ENCODE data around the gene ATP6V0C. TPM values are rescaled to one million over a fixed set of nuclear protein-coding genes. Genes with fewer than 3 reads are reported as not detected.

The ATP6V0C gene
- total RNA-seq, 1 donor from 2014 or later = 117 TPM

GRCh38 chr16:2499454-2499853, 14.3 kb upstream of the ATP6V0C start:
- no peak for DNase-seq (ENCODE audit: low spot score)
- intact Hi-C loops (cut with micrococcal nuclease) = no loop called here
- no peaks in the 10 kb centered on the region for H3K4me1 Mint-ChIP-seq (ENCODE audit: low read depth)
- H3K4me3 Mint-ChIP-seq = no peak overlapping the region
- no peaks in the 10 kb centered on the region for H3K36me3 Mint-ChIP-seq (ENCODE audit: low read depth)
- H3K9me3 Mint-ChIP-seq = no peaks in the 10 kb centered on the region
- no peaks in the 10 kb centered on the region for H3K27me3 Mint-ChIP-seq (ENCODE audit: insufficient read depth)
- no peak overlapping the region for H3K27ac Mint-ChIP-seq

DNA sequence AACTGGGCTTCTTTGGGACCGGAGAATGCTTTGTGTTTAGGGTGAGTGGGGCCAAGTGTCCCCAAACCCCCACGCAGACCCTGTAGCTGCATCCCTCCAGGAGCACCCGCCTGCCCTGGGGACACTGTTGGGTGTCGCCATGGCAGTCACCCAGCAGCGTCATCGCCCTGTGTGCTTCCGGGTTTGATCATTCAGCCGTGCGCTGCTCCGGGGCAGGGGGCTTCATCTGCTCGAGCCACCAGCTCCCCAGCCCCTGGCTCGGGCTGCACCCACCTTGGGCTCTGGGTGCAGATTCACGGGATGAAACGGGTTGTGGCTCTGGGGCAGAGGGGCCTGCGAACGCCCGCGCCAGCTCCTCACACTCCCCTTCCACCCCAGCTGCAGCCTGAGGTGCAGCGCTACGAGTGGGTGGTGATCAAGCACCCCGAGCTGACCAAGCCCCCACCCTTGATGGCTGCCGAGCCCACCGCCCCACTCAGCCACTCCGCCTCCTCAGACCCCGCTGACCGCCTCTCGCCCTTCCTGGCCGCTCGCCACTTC, 13.8 kb upstream of the ATP6V0C start:
- Mint-ChIP-seq H3K27ac (no peak overlapping the region), H3K4me1 (ENCODE audit: low read depth) (no peaks in the 10 kb centered on the region), H3K27me3 (ENCODE audit: insufficient read depth) (no peaks in the 10 kb centered on the region), H3K4me3 (no peak overlapping the region), H3K36me3 (ENCODE audit: low read depth) (no peaks in the 10 kb centered on the region), H3K9me3 (no peaks in the 10 kb centered on the region)
- DNase-seq (ENCODE audit: low spot score) = no peak
- intact Hi-C loops (cut with micrococcal nuclease) = loop anchor here (2.0 kb wide), 1 partner anchor 69 kb away; no protein-coding TSS in a partner anchor

- Mint-ChIP-seq H3K36me3 (ENCODE audit: low read depth) (no peaks in the 10 kb centered on the region), H3K9me3 (no peaks in the 10 kb centered on the region), H3K4me1 (ENCODE audit: low read depth) (no peaks in the 10 kb centered on the region), H3K27ac (no peak overlapping the region), H3K4me3 (no peak overlapping the region), H3K27me3 (ENCODE audit: insufficient read depth) (no peaks in the 10 kb centered on the region)
- intact Hi-C loops (cut with micrococcal nuclease) = loop anchor here (2.0 kb wide), 1 partner anchor 70 kb away; no protein-coding TSS in a partner anchor
- DNase-seq (ENCODE audit: low spot score) = no peak
Measured at GRCh38 chr16:2500430-2500917, 13.3 kb upstream of the ATP6V0C start.

- Mint-ChIP-seq H3K4me1 (ENCODE audit: low read depth) (no peaks in the 10 kb centered on the region), H3K36me3 (ENCODE audit: low read depth) (no peaks in the 10 kb centered on the region), H3K27ac (no peak overlapping the region), H3K9me3 (no peaks in the 10 kb centered on the region), H3K27me3 (ENCODE audit: insufficient read depth) (no peaks in the 10 kb centered on the region), H3K4me3 (no peak overlapping the region)
- DNase-seq (ENCODE audit: low spot score) = peak; percentile 67
- intact Hi-C loops (cut with micrococcal nuclease) = loop anchor here (1.0 to 2.0 kb wide), 4 partner anchors 70 to 306 kb away; partner anchors contain the start of gene RNPS1
Measured at GRCh38 chr16:2500918-2501750, 12.6 kb upstream of the ATP6V0C start.

DNA sequence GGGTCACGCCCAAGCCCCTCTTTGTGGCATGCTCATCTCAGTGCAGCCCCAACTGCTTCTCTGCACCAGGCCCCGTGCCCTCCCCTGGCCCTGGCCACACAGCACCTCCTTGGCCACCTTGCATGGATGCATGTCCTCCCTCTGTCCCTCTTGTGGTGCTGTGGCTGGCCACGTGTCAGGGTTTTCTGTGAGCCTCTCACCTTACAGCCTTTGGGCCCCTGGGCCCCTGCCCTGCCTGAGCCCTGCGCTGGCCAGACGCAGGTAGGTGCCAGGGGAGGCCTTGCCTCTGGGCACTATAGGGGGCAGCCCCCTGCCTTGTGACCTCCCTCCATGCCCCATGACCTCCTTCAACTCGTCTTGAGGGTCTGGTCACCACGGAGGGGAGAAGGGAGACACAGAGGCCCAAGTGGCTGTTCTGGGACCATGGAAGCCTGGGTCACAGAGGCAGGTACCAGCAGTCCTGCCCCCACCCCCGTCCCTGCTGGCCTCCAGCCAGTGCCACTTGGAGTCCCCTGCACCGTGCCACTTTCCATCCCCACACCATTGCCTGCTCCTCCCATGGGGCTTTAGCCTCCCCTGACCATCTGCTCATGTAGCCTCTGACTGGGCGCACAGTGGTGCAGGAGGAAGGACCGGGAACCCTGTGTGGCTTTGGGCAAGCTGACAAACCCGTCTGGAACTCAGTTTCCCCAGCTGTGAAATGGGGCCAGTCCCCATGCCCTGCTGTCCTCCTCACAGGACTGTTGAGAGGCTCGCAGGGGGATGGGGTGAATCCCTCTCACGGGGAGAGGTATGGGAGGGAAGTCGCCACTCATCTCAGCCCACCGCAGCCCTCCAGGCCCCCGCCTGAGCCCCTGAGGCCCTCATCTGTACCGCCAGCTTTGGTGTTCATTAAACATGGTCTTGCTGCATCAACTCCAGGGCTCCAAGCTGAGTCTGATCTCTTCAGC, 11.5 kb upstream of the ATP6V0C start:
- Mint-ChIP-seq H3K4me1 (ENCODE audit: low read depth) (no peaks in the 10 kb centered on the region), H3K36me3 (ENCODE audit: low read depth) (no peaks in the 10 kb centered on the region), H3K27me3 (ENCODE audit: insufficient read depth) (no peaks in the 10 kb centered on the region), H3K9me3 (no peaks in the 10 kb centered on the region), H3K4me3 (no peak overlapping the region), H3K27ac (no peak overlapping the region)
- DNase-seq (ENCODE audit: low spot score) = no peak
- intact Hi-C loops (cut with micrococcal nuclease) = loop anchor here (1.0 to 2.0 kb wide), 4 partner anchors 71 to 307 kb away; partner anchors contain the start of gene RNPS1

GRCh38 chr16:2505695-2506094, 8.1 kb upstream of the ATP6V0C start:
- H3K4me3 Mint-ChIP-seq = no peak overlapping the region
- H3K27ac Mint-ChIP-seq = no peak overlapping the region
- intact Hi-C loops (cut with micrococcal nuclease) = no loop called here
- no peak for DNase-seq (ENCODE audit: low spot score)
- no peaks in the 10 kb centered on the region for H3K9me3 Mint-ChIP-seq
- H3K4me1 Mint-ChIP-seq (ENCODE audit: low read depth) = no peaks in the 10 kb centered on the region
- H3K27me3 Mint-ChIP-seq (ENCODE audit: insufficient read depth) = peaks cover 1% of the 10 kb centered on the region
- no peaks in the 10 kb centered on the region for H3K36me3 Mint-ChIP-seq (ENCODE audit: low read depth)

DNA sequence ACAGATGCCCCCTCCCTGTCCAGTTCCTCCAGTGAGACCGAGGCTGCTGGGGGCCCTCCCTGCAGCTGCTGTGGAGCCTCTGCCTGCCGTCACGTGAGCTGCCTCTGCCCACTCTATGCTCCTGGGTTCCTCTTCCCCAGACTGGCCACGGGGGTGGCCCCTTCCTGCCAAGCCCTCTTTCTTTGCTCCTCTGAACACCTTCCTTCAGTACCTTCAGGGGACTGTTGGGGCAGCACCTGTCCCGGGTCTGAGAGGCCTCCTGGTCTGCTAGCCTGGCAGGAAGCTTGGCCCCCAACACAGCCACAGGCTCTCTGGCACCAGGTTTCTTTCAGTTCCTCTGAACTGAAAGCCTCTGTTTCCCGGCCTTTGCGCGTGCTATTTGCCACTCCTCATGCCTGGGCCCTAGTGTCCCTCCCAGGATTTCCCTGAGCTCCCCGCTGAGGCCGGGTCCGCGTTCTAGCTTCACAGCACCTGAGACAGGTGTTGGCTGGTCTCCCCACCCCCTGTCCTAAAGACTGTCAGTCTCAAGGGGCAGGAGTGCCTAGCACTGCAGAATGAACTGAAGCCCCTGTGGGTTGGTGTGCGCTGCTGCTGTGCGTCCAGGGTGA, 6.6 kb upstream of the ATP6V0C start:
- DNase-seq (ENCODE audit: low spot score) = no peak
- Mint-ChIP-seq H3K27ac (no peak overlapping the region), H3K36me3 (ENCODE audit: low read depth) (no peaks in the 10 kb centered on the region), H3K4me1 (ENCODE audit: low read depth) (no peaks in the 10 kb centered on the region), H3K4me3 (no peak overlapping the region), H3K27me3 (ENCODE audit: insufficient read depth) (peaks cover 3% of the 10 kb centered on the region), H3K9me3 (no peaks in the 10 kb centered on the region)
- intact Hi-C loops (cut with micrococcal nuclease) = no loop called here

- Mint-ChIP-seq H3K4me1 (ENCODE audit: low read depth) (peaks cover 1% of the 10 kb centered on the region), H3K27me3 (ENCODE audit: insufficient read depth) (peaks cover 3% of the 10 kb centered on the region), H3K36me3 (ENCODE audit: low read depth) (no peaks in the 10 kb centered on the region), H3K9me3 (no peaks in the 10 kb centered on the region), H3K4me3 (no peak overlapping the region), H3K27ac (no peak overlapping the region)
- no peak for DNase-seq (ENCODE audit: low spot score)
- intact Hi-C loops (cut with micrococcal nuclease) = no loop called here
Measured at GRCh38 chr16:2507665-2508064, 6.1 kb upstream of the ATP6V0C start.

DNA sequence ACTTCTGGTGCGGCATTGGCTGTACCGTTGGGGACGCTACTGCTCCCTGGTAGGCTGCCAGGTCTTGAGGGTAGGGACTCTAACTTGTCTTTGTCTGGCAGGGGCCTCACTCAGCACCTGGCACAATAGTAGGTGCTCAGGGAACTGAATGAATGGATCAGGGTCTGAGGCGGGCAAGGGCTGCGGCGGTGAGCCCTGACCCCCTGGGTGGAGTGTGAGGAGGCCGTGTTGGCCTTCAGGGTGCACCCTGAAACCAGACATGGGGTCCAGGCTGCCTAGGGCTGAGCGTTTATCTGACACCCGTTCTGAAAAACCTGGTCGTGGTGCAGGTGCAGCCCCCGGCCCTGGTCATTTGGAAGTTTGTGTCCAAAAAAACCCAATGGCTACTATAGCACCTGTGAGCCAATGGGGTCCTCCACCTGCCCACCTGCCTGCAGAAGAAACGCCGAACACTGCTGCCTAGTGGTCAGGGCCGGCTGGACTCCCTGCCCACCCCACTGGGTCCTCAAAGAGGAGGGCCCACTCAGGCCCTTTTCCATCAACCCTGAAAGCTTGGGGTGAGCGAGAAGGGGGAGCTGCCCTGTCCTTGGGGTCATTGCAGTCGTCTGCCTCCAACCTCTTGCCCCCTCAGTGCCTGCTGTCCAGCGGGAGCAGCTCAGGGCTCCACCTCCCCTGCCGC, 4.9 kb upstream of the ATP6V0C start:
- H3K27ac Mint-ChIP-seq = no peak overlapping the region
- no peak overlapping the region for H3K4me3 Mint-ChIP-seq
- intact Hi-C loops (cut with micrococcal nuclease) = no loop called here
- DNase-seq (ENCODE audit: low spot score) = no peak
- H3K36me3 Mint-ChIP-seq (ENCODE audit: low read depth) = no peaks in the 10 kb centered on the region
- H3K4me1 Mint-ChIP-seq (ENCODE audit: low read depth) = peaks cover 8% of the 10 kb centered on the region
- H3K27me3 Mint-ChIP-seq (ENCODE audit: insufficient read depth) = peaks cover 6% of the 10 kb centered on the region
- H3K9me3 Mint-ChIP-seq = no peaks in the 10 kb centered on the region

GRCh38 chr16:2511128-2511800, 2.5 kb upstream of the ATP6V0C start:
- Mint-ChIP-seq H3K4me3 (no peak overlapping the region), H3K4me1 (ENCODE audit: low read depth) (peaks cover 25% of the 10 kb centered on the region), H3K36me3 (ENCODE audit: low read depth) (peaks cover 3% of the 10 kb centered on the region), H3K27me3 (ENCODE audit: insufficient read depth) (peaks cover 6% of the 10 kb centered on the region), H3K9me3 (no peaks in the 10 kb centered on the region), H3K27ac (no peak overlapping the region)
- no peak for DNase-seq (ENCODE audit: low spot score)
- intact Hi-C loops (cut with micrococcal nuclease) = loop anchor here (10.0 kb wide), 1 partner anchor 394 kb away; no protein-coding TSS in a partner anchor

DNA sequence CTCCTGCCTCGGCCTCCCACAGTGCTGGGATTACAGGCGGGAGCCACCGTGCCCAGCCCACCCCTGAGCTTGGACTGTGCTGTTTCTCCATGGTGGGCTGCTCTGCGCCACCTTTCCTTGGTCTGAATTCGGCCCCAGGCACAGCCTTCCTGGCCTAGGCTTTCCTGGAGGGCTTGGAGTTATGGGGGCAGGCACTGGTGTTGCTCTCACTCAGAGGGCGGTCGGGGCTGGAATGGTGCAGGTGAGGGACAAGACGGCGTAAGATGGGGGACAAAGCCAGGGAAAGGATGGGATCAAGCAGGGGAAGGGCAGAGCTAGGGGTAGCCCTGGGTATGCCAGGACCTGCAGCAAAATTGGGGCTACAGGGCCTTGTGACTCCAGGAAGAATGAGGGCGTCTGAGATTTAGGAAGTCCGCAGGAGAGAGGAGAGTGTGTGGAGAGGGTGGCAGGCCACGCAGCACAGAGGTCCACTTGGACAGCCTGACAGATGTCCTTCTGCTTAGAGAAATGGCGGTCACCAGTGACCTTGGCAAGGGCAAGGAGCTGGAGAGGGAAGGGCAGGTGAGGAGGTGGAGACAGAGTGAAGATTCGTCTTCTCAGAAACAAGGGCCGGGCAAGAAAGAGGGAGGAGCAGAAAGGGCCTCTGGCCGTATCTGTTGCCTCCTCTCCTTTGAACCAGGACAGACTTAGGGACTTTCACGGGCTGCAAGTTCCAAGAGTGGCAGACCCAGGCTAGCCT, 1.6 kb upstream of the ATP6V0C start:
- Mint-ChIP-seq H3K36me3 (ENCODE audit: low read depth) (peaks cover 7% of the 10 kb centered on the region), H3K4me1 (ENCODE audit: low read depth) (peaks cover 34% of the 10 kb centered on the region), H3K27me3 (ENCODE audit: insufficient read depth) (peaks cover 6% of the 10 kb centered on the region), H3K4me3 (peak overlapping the region; percentile 80), H3K9me3 (no peaks in the 10 kb centered on the region), H3K27ac (peak overlapping the region; percentile 74)
- DNase-seq (ENCODE audit: low spot score) = no peak
- intact Hi-C loops (cut with micrococcal nuclease) = loop anchor here (2.0 to 10.0 kb wide), 3 partner anchors 25 to 393 kb away; partner anchors contain the start of gene TBC1D24
